ENCODE data around the gene LRRC9. TPM values are rescaled to one million over a fixed set of nuclear protein-coding genes. Genes with fewer than 3 reads are reported as not detected.

The LRRC9 gene
- total RNA-seq, 1 donor from 2014 or later = 1.3 TPM

- Mint-ChIP-seq H3K4me1 (ENCODE audit: low read depth, unreplicated experiment) (no peaks in the 10 kb centered on the region), H3K27ac (ENCODE audit: unreplicated experiment) (no peak overlapping the region), H3K36me3 (ENCODE audit: unreplicated experiment) (no peaks in the 10 kb centered on the region), H3K27me3 (ENCODE audit: unreplicated experiment) (no peaks in the 10 kb centered on the region), H3K4me3 (ENCODE audit: unreplicated experiment) (no peak overlapping the region), H3K9me3 (ENCODE audit: unreplicated experiment) (no peaks in the 10 kb centered on the region)
- no peak for TF ChIP-seq CTCF (IDR thresholded peaks at IDR 0.05; ENCODE audit: partially characterized antibody, unreplicated experiment)
- DNase-seq = no peak
Observed at GRCh38 chr14:59905188-59905587, 14.8 kb upstream of the LRRC9 start.

GRCh38 chr14:59912443-59912842, 7.5 kb upstream of the LRRC9 start:
- no peaks in the 10 kb centered on the region for H3K36me3 Mint-ChIP-seq (ENCODE audit: unreplicated experiment)
- H3K27ac Mint-ChIP-seq (ENCODE audit: unreplicated experiment) = no peak overlapping the region
- no peak for TF ChIP-seq CTCF (IDR thresholded peaks at IDR 0.05; ENCODE audit: partially characterized antibody, unreplicated experiment)
- H3K4me1 Mint-ChIP-seq (ENCODE audit: low read depth, unreplicated experiment) = no peaks in the 10 kb centered on the region
- no peak for DNase-seq
- H3K27me3 Mint-ChIP-seq (ENCODE audit: unreplicated experiment) = no peaks in the 10 kb centered on the region
- no peaks in the 10 kb centered on the region for H3K9me3 Mint-ChIP-seq (ENCODE audit: unreplicated experiment)
- H3K4me3 Mint-ChIP-seq (ENCODE audit: unreplicated experiment) = no peak overlapping the region

- Mint-ChIP-seq H3K27me3 (ENCODE audit: unreplicated experiment) (no peaks in the 10 kb centered on the region), H3K36me3 (ENCODE audit: unreplicated experiment) (no peaks in the 10 kb centered on the region), H3K27ac (ENCODE audit: unreplicated experiment) (no peak overlapping the region), H3K9me3 (ENCODE audit: unreplicated experiment) (no peaks in the 10 kb centered on the region), H3K4me1 (ENCODE audit: low read depth, unreplicated experiment) (peaks cover under 1% of the 10 kb centered on the region), H3K4me3 (ENCODE audit: unreplicated experiment) (no peak overlapping the region)
- no peak for DNase-seq
- TF ChIP-seq CTCF (IDR thresholded peaks at IDR 0.05; ENCODE audit: partially characterized antibody, unreplicated experiment) = no peak
Observed at GRCh38 chr14:59913187-59913586, 6.8 kb upstream of the LRRC9 start.

GRCh38 chr14:59918824-59919569, 947 bp upstream of the LRRC9 start:
- DNase-seq = peak; percentile 34
- Mint-ChIP-seq H3K27ac (ENCODE audit: unreplicated experiment) (peak overlapping the region; percentile 96), H3K27me3 (ENCODE audit: unreplicated experiment) (peaks cover 3% of the 10 kb centered on the region), H3K4me3 (ENCODE audit: unreplicated experiment) (peak overlapping the region; percentile 94), H3K9me3 (ENCODE audit: unreplicated experiment) (peaks cover 3% of the 10 kb centered on the region), H3K36me3 (ENCODE audit: unreplicated experiment) (no peaks in the 10 kb centered on the region), H3K4me1 (ENCODE audit: low read depth, unreplicated experiment) (peaks cover 2% of the 10 kb centered on the region)
- peak; percentile 71 for TF ChIP-seq CTCF (IDR thresholded peaks at IDR 0.05; ENCODE audit: partially characterized antibody, unreplicated experiment)

- Mint-ChIP-seq H3K36me3 (ENCODE audit: unreplicated experiment) (no peaks in the 10 kb centered on the region), H3K9me3 (ENCODE audit: unreplicated experiment) (peaks cover 3% of the 10 kb centered on the region)
Observed at GRCh38 chr14:59920378-59920683, 387 bp downstream of the LRRC9 start.

More at GRCh38 chr14:59920378-59920683, 387 bp downstream of the LRRC9 start:
- Mint-ChIP-seq H3K27ac (ENCODE audit: unreplicated experiment) (peak overlapping the region; percentile 87), H3K4me1 (ENCODE audit: low read depth, unreplicated experiment) (peaks cover 2% of the 10 kb centered on the region), H3K27me3 (ENCODE audit: unreplicated experiment) (peaks cover 3% of the 10 kb centered on the region), H3K4me3 (ENCODE audit: unreplicated experiment) (peak overlapping the region; percentile 88)
- no peak for TF ChIP-seq CTCF (IDR thresholded peaks at IDR 0.05; ENCODE audit: partially characterized antibody, unreplicated experiment)
- no peak for DNase-seq

All from glutamatergic neuron (in vitro differentiated cells).